ENCODE results near the gene HNF1A.

DNA sequence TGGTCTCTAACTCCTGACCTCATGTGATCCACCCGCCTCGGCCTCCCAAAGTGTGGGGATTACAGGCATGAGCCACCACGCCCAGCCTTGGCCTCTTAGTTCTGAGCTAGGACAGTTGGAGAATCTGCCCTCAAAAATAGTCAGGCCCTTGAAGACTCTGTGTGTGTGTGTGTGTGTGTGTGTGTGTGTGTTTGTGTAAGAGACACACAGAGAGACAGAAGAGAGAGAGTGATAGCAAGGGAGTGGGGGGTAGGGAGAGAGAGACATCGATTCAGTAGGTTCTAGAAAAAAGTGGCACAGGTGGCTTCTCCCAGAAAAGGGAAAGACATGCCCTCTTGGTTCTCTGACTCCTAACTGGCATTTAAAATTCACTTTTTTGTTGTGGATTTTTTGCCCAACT, 5.4 kb downstream of the HNF1A start:
- TF ChIP-seq EZH2phosphoT487 (IDR thresholded peaks at IDR 0.05; ENCODE audit: borderline replicate concordance) (no peak), ZNF274 (IDR thresholded peaks at IDR 0.05; ENCODE audit: low read depth, low read length) (no peak), EZH2 (IDR thresholded peaks at IDR 0.05) (no peak), SIN3A (IDR thresholded peaks at IDR 0.05; ENCODE audit: low read depth) (no peak), SP1 (IDR thresholded peaks at IDR 0.05; ENCODE audit: low read depth) (no peak), ZFX (IDR thresholded peaks at IDR 0.05) (no peak), EGR1 (IDR thresholded peaks at IDR 0.05; ENCODE audit: low read depth) (no peak)
- TF ChIP-seq, protein P1, sequence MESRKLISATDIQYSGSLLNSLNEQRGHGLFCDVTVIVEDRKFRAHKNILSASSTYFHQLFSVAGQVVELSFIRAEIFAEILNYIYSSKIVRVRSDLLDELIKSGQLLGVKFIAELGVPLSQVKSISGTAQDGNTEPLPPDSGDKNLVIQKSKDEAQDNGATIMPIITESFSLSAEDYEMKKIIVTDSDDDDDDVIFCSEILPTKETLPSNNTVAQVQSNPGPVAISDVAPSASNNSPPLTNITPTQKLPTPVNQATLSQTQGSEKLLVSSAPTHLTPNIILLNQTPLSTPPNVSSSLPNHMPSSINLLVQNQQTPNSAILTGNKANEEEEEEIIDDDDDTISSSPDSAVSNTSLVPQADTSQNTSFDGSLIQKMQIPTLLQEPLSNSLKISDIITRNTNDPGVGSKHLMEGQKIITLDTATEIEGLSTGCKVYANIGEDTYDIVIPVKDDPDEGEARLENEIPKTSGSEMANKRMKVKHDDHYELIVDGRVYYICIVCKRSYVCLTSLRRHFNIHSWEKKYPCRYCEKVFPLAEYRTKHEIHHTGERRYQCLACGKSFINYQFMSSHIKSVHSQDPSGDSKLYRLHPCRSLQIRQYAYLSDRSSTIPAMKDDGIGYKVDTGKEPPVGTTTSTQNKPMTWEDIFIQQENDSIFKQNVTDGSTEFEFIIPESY (IDR thresholded peaks at IDR 0.05; ENCODE audit: extremely low read depth, insufficient replicate concordance, low read length): no peak
- TF ChIP-seq, protein P2, sequence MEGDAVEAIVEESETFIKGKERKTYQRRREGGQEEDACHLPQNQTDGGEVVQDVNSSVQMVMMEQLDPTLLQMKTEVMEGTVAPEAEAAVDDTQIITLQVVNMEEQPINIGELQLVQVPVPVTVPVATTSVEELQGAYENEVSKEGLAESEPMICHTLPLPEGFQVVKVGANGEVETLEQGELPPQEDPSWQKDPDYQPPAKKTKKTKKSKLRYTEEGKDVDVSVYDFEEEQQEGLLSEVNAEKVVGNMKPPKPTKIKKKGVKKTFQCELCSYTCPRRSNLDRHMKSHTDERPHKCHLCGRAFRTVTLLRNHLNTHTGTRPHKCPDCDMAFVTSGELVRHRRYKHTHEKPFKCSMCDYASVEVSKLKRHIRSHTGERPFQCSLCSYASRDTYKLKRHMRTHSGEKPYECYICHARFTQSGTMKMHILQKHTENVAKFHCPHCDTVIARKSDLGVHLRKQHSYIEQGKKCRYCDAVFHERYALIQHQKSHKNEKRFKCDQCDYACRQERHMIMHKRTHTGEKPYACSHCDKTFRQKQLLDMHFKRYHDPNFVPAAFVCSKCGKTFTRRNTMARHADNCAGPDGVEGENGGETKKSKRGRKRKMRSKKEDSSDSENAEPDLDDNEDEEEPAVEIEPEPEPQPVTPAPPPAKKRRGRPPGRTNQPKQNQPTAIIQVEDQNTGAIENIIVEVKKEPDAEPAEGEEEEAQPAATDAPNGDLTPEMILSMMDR (IDR thresholded peaks at IDR 0.05 in 2 of 3, conservative IDR thresholded peaks at IDR 0.05 in 1 of 3; ENCODE audit: borderline replicate concordance in 1 of 3, insufficient read depth in 1 of 3, low read depth in 2 of 3, low read length in 2 of 3): no peak
